Right hindlimb (tissue), 1 donor: Measurements from ENCODE around the gene TMEM74B.
"Not testable (repeated sequence)": the region's sequence is repeated elsewhere in the genome, so short reads cannot be mapped to it uniquely, and the experiment has no call there.

Source experiments
- DNase-seq: peaks from one replicate; pipeline ENCODE4 v3.0.0-alpha.2; 2018

Gene TMEM74B

DNA sequence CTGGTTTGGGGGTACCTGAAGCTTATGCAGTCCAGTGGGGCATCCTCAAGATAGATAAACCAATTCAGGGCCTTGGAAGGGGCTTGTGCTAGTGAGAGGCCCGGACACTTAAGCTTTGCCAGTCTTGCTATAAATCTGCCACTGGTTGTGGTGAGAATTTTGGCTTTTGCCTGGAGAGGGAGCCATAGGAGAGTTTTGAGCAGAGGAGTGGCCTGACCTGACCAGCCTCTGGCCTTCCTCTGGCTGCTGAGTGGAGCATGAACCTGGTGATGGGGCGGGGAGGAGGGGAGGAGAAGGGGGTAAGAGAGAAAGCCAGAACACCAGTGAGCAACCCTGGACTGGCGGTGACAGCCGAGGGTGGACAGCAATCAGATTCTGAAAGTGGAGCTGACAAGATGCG is 7.1 kb downstream of the TMEM74B start:
- no peak for DNase-seq

- no peak for DNase-seq
These were observed 10.0 kb downstream of the TMEM74B start for GRCh38 chr20:1174787-1175186.

DNA sequence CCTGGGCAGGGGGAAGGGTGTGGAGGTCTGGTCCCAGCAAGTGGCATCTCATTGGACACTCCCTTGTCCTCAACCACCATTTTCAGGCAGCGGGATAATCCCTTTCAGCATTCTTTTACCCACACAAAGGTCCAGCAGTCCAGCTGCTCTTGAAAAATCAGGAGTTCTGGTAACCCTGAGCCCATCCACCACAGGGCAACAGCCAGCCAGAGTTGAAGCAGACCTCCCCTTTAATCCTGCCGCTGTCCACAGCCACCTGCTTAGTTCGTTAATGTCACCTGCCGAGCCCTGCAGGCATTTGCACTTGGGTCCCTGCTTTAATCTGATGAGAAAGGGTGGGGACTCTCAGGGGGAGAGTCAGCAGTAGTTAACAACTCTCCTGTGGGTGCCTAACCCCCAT is 11.1 kb downstream of the TMEM74B start:
- DNase-seq = no peak

DNA sequence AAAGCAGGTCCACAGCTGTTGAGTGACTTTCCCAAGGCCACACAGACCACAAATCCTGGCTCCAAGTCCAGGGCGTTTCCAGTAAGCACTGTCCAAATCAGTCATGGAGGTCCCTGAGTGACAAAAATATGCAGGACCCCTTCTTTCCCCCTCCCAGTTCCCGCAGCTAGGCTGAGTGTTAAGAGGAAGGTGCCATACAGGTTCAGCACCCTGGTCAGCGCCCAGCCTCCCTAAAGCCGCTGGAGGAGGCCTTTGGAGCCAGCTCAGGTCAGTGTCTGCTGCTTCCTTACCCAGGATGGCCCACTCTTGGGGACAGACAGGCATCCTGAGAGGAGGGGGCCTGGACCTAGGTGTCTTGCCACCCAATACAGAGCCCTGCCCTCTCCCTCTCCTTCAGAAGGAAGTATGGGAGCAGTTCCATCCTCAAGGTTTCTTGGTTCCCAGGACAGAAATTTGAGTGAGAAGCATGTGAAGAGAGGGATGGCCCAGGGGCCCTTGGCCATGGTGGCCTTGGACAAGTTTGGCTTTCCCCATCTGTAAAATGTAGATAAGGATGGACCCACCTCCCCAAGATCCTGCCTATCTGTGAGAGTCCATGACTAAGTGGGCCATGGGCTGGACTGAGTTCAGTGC is 13.2 kb downstream of the TMEM74B start:
- peak; percentile 43 for DNase-seq

GRCh38 chr20:1169224-1169623 is 15.6 kb downstream of the TMEM74B start:
- DNase-seq = no peak

DNA sequence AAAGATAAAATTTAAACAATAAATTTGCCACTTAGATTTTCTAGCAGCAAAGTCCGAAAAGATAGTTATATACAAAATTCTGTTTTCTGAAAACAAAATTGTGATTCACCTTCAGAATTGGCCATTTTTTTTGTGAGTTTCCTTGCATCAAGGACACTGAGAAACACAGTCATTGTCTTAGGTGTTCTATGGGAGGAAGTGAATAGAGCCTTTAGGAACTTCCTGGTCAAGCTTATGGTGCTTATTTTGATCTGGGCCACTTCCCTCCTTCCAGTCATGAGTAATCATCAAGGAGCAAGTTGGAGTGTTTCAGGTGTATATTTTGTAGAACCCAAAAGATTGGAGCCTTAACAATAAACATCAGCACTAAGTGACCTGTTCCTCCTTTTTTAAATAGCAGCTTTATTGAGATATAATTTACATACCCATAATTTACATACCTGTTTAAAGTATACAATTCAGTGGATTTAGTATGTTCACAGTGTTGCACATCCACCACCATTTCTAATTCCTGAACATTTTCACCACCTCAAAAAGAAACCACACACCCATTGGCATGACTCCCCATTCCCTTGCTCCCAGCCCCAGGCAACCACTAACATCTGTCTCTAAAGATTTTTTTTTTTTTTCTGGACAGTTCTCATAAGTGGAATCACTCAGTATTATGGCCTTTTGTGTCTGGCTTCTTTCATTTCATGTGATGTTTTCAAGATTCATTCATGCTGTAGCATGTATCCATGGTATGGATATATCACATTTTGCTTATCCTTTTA is 17.6 kb downstream of the TMEM74B start:
- DNase-seq = no peak

DNA sequence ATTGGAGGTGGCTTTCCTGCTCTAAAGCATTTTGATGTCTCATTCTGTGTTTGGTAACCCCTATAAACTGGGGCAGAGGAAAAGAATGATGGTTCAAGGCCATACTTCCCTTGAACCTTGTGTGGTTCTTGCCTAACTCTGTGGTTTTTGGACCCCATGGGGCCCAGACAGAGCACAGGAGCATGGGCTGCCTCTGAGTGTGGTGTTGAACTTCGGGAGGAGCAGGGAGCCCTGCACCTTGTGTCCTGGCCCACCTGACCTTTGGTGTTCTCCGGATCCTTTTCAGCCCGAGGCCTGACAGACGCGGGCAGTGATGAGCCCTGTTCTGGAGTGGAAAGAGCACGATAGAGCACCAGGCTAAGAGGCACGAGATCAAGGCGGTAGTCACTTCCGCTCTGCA is 18.8 kb downstream of the TMEM74B start:
- DNase-seq = no peak

GRCh38 chr20:1165521-1165920 is 19.3 kb downstream of the TMEM74B start:
- no peak for DNase-seq

DNA sequence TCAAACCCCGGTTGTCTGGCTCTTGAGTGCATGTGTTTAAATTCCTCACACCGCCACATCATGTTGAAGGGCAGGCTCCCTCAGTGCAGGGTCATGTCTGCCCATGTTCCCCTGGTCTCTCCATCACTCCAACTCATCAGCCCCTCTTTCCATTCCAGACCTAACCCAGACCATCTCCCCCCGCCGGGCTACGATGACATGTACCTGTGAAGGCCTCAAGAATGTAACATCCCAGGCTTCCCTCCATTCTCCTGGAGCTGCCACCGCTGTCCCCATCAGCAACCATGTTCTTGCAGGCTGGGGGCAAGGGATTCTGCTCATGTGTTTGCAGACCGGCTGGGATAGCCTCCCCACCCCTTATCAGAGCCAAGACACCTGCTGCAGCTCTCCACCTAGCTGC is 19.9 kb downstream of the TMEM74B start:
- DNase-seq = no peak

GRCh38 chr20:1163653-1164052 is 21.1 kb downstream of the TMEM74B start:
- DNase-seq = no peak

DNA sequence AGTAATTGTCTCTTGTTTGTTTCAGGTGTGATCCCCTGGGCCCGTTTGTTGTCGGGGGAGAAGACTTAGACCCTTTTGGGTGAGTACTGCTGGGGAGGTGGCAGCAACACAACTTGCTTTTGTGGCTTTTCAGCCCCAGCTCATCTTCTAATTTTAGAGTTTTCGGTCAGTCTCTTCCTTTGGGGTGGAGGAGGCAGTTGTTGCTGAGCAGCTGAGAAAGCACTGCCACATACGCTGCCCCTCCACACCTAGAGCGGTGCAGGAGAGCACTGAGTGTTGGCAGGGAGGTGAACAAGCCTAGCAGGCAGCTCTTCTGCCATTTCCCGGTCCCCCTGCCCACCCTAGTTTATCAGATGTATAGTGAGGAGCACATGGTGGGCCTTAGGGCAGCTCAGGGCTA is 21.7 kb downstream of the TMEM74B start:
- no peak for DNase-seq

GRCh38 chr20:1160991-1161390 is 23.8 kb downstream of the TMEM74B start:
- DNase-seq = no peak

DNA sequence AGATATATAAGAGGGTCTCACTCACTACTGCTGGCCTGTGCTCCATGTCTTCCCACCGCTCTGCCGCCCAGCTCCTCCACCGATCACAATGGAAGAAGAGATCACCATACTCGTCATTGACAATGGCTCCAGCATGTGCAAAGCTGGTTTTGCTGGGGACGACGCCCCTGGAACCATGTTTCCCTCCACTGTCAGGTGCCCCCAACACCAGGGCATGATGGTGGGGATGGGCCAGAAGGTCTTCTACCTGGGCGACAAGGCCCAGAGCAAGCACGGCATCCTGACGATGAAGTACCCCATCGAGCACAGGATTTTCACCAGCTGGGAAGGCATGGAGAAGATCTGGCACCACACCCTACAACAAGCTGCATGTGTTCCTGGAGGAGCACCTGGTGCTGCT is 24.3 kb downstream of the TMEM74B start:
- no peak for DNase-seq

- DNase-seq = no peak
These were observed 29.4 kb downstream of the TMEM74B start for GRCh38 chr20:1155342-1155741.

DNA sequence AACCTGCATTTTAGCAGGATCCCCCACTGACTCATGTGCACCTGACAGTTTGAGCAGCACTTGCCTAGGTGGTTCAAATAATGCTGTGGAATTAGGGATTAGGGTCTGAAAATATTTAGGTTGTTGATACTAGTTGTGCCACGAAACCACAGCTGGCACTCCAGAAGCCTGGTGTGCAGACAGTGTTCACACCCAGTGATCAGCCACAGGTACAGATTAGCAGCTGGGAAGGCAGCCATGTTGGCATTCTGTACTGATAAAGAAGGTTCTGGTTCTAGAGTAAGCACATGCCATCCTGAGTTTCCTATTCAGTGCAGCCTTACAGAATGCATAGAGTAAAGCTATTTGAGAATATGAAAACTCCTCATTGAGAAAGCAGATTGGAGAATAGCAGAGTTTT is 30.1 kb downstream of the TMEM74B start:
- DNase-seq = no peak

DNA sequence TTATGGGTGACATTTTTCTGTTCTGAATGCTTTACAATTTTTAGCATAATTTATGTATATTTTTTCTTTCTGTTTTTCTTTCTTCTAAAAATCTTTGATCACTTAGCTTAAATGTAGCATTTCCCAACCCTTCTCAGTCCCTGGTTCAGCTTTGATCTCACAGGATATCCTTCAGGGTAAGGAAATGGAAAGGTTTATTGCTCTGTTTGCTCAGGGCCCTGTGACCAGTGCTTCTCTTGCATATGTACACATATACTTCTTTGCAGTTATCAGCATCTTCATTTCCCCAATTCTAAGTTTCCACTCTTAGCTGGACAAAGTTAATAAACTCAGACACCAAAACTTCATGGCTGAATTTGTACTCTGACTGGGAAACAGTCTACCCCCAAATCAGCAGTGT is 30.6 kb downstream of the TMEM74B start:
- DNase-seq = no peak

- DNase-seq = no peak
These were observed 33.8 kb downstream of the TMEM74B start for GRCh38 chr20:1150968-1151367.

DNA sequence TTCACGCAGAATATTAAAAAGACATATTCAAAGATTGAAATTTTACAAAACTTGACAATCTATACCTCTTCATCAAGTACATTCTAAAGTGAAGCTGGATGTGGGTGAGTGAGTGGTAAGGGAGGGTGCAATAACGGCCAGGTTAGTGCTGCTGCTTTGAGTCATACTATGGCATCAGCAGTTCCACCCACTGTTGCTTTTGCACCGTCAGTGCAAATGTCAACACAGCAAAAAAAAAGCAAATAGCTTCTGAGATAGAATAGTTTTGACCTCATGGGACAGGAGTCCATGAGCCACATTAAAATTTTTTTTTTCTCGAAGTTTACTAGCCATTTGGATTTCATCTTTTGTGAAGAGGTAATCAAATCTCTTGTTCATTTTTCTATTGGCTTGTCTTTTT is 34.6 kb downstream of the TMEM74B start:
- no peak for DNase-seq

DNA sequence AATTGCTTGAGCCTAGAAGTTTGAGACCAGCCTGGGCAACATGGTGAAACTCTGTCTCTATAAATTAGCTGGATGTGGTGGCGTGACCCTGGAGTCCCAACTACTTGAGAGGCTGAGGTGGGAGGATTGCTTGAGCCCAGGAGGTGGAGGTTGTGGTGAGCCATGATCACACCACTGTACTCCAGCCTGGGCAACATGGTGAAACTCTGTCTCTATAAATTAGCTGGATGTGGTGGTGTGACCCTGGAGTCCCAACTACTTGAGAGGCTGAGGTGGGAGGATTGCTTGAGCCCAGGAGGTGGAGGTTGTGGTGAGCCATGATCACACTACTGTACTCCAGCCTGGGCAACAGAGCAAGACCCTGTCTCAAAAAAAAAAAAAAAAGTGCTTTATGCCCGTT is 35.0 kb downstream of the TMEM74B start:
- not testable (repeated sequence) for DNase-seq

GRCh38 chr20:1146957-1147356 is 37.8 kb downstream of the TMEM74B start:
- no peak for DNase-seq

DNA sequence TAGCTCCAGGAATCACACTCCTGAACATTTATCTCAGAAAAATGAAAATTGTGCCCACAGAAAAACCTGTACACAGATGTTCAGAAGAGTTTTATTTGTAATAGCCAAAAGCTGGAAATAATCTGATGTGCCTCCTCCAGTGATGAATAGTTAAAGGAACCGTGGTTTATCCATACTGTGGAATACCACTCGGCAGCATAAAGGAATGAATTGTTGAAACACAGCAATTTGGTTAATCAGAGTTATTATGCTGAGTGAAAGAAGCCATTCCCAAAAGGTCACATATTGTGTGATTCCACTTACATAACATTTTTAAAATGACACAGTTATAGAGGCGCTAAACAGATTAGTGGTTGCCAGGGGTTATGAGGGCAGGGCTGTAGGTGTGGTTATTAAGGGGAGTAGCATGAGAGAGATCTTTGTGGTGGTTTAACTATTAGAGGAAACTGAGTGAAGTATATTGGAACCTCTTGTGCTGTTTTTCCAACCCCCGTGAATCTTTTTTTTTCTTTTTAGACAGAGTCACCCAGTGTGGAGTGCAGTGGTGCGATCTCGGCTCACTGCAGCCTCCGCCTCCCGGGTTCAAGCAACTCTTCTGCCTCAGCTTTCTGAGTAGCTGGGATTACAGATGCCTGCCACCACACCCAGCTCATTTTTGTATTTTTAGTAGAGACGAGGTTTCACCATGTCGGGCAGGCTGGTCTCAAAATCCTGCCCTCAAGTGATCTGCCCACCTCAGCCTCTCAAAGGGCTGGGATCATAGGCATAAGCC is 40.2 kb downstream of the TMEM74B start:
- no peak for DNase-seq

GRCh38 chr20:1137236-1137635 is 47.5 kb downstream of the TMEM74B start:
- no peak for DNase-seq

DNA sequence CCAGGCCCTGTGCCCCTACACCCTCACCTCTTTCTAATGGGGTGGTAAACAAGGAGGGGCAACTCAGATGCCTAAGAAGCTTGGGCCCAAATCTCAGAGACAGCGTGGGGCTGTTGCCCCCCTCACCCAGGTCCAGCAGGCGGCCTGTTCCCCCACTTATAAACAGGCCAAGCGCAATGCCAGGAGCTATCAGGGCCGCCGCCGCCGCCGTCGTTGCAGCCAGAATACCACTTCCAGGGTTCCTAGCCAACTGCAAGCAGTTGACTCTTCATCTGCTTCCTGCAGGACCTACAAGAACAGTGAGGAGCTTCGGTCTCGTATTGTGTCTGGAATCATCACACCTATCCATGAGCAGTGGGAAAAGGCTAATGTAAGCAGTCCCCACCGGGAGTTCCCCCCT is 49.9 kb downstream of the TMEM74B start:
- DNase-seq = no peak

DNA sequence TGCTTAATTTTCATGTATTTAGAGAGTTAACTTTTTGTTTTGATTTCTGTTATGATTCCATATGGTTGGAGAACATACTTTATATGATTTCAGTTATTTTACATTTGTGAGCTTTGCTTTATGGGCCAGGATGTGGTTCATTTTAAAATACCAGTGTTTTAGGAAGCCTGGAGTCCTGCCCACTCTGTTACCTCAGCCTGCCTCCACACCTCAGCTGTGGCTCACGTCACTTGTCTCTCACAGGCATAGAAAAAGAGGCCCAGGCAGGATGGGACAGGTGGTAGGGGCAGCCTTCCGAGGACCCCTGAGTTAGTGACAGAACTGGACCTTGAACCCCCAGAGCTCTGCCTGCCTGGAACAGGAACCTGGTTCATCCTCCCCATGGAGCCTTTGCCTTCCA is 50.4 kb downstream of the TMEM74B start:
- no peak for DNase-seq
